Skin epidermis (tissue), 12 donors: ENCODE data around the gene SLC38A2.

ENCODE experiments used
- H3K27ac ChIP-seq, 21 experiments: fragments of 200-600 bp; sonication (generic) in 11 of 21; one replicate each; pipeline ENCODE4 v1.5.0; 2020; ENCODE audit warnings: mild to moderate bottlenecking in 3 of 21, inconsistent platforms in 2 of 21, moderate library complexity in 2 of 21
- H3K4me3 ChIP-seq, 7 experiments: fragments of 200-600 bp; sonication (generic) in 2 of 7; one replicate each; pipeline ENCODE4 v1.5.0; 2020; ENCODE audit warnings: inconsistent platforms in 2 of 7, mild to moderate bottlenecking in 2 of 7, moderate library complexity in 1 of 7

The SLC38A2 gene

GRCh38 chr12:46372544-46373300 is at the start of gene SLC38A2:
Gene SLC38A2, minus strand, starts transcription at chr12:46372773. Its CDS starts 1,480 bp downstream, at chr12:46371293.
- Histone ChIP-seq H3K4me3 (peak within 1 kb of the TSS; percentile 87 to 98 (median 96)), H3K27ac (peak within 1 kb of the TSS; percentile 91 to 99 (median 98))

GRCh38 chr12:46419675-46420074 is 47.1 kb upstream of the SLC38A2 start:
- Histone ChIP-seq H3K4me3 (no peak overlapping the region), H3K27ac (no peak overlapping the region)

- H3K27ac ChIP-seq, result peak overlapping the region in 1 of 21 experiments; percentile 69
Measured at GRCh38 chr12:46415552-46415951, 43.0 kb upstream of the SLC38A2 start.

GRCh38 chr12:46414591-46415268 is 42.2 kb upstream of the SLC38A2 start:
- Histone ChIP-seq H3K4me3 (no peak overlapping the region), H3K27ac (peak overlapping the region in 1 of 21 experiments; percentile 69)

More at GRCh38 chr12:46415552-46415951, 43.0 kb upstream of the SLC38A2 start:
- no peak overlapping the region for H3K4me3 ChIP-seq

GRCh38 chr12:46413368-46413767 is 40.8 kb upstream of the SLC38A2 start:
- no peak overlapping the region for H3K4me3 ChIP-seq
- H3K27ac ChIP-seq, result no peak overlapping the region

GRCh38 chr12:46412857-46413256 is 40.3 kb upstream of the SLC38A2 start:
- Histone ChIP-seq H3K4me3 (no peak overlapping the region), H3K27ac (no peak overlapping the region)

- no peak overlapping the region for H3K4me3 ChIP-seq
- no peak overlapping the region for H3K27ac ChIP-seq
Measured at GRCh38 chr12:46410495-46410894, 37.9 kb upstream of the SLC38A2 start.

GRCh38 chr12:46409974-46410373 is 37.4 kb upstream of the SLC38A2 start:
- Histone ChIP-seq H3K4me3 (no peak overlapping the region), H3K27ac (no peak overlapping the region)

- Histone ChIP-seq H3K27ac (no peak overlapping the region), H3K4me3 (no peak overlapping the region)
Measured at GRCh38 chr12:46409342-46409741, 36.8 kb upstream of the SLC38A2 start.

GRCh38 chr12:46408441-46408840 is 35.9 kb upstream of the SLC38A2 start:
- Histone ChIP-seq H3K4me3 (no peak overlapping the region), H3K27ac (no peak overlapping the region)

GRCh38 chr12:46407361-46407760 is 34.8 kb upstream of the SLC38A2 start:
- H3K27ac ChIP-seq, result no peak overlapping the region
- H3K4me3 ChIP-seq, result no peak overlapping the region

- no peak overlapping the region for H3K27ac ChIP-seq
- H3K4me3 ChIP-seq, result no peak overlapping the region
Measured at GRCh38 chr12:46406352-46407027, 33.9 kb upstream of the SLC38A2 start.

GRCh38 chr12:46404733-46405132 is 32.2 kb upstream of the SLC38A2 start:
- H3K27ac ChIP-seq, result peak overlapping the region in 9 of 21 experiments; percentile 1 to 57 (median 40)

GRCh38 chr12:46404225-46404631 is 31.7 kb upstream of the SLC38A2 start:
- peak overlapping the region in 9 of 21 experiments; percentile 1 to 57 (median 40) for H3K27ac ChIP-seq
- no peak overlapping the region for H3K4me3 ChIP-seq

More at GRCh38 chr12:46404733-46405132, 32.2 kb upstream of the SLC38A2 start:
- no peak overlapping the region for H3K4me3 ChIP-seq

- Histone ChIP-seq H3K27ac (peak overlapping the region in 7 of 21 experiments; percentile 1 to 76 (median 40)), H3K4me3 (no peak overlapping the region)
Measured at GRCh38 chr12:46403719-46404070, 31.1 kb upstream of the SLC38A2 start.

GRCh38 chr12:46402941-46403718 is 30.6 kb upstream of the SLC38A2 start:
- Histone ChIP-seq H3K27ac (peak overlapping the region in 13 of 21 experiments; percentile 1 to 76 (median 37)), H3K4me3 (no peak overlapping the region)

- H3K27ac ChIP-seq, result peak overlapping the region in 12 of 21 experiments; percentile 1 to 76 (median 36)
- no peak overlapping the region for H3K4me3 ChIP-seq
Measured at GRCh38 chr12:46402451-46402850, 29.9 kb upstream of the SLC38A2 start.

- H3K4me3 ChIP-seq, result no peak overlapping the region
- peak overlapping the region in 3 of 21 experiments; percentile 22 to 50 (median 28) for H3K27ac ChIP-seq
Measured at GRCh38 chr12:46401662-46402061, 29.1 kb upstream of the SLC38A2 start.

GRCh38 chr12:46400406-46400805 is 27.8 kb upstream of the SLC38A2 start:
- no peak overlapping the region for H3K27ac ChIP-seq

More at GRCh38 chr12:46400406-46400805, 27.8 kb upstream of the SLC38A2 start:
- no peak overlapping the region for H3K4me3 ChIP-seq
